Keratinocyte (primary cell): ENCODE measurements around the gene PTPRN2. TPM values are rescaled to one million over a fixed set of nuclear protein-coding genes. Genes with fewer than 3 reads are reported as not detected.

Experiments
- DNase-seq: peaks from one replicate; pipeline ENCODE4 v3.0.0-alpha.2; 2011; ENCODE audit warnings: low read depth, missing footprints, low spot score
- FAIRE-seq: peaks from 2 replicates; lab custom pipeline; 2011; peaks lifted over from hg19 to GRCh38; lab: Jason Lieb, UNC
- H2AFZ ChIP-seq: 2 replicates; pipeline ENCODE4 v1.6.0; 2012; ENCODE audit warnings: low read length, control low read depth, inconsistent platforms; ENCODE audit not compliant: control insufficient read depth
- H3K27ac ChIP-seq: 2 replicates; pipeline ENCODE4 v1.5.1; 2011; ENCODE audit warnings: low read length; ENCODE audit not compliant: control insufficient read depth, insufficient read depth
- H3K27me3 ChIP-seq: 3 replicates; pipeline ENCODE4 v1.6.0; 2011; ENCODE audit warnings: low read length; ENCODE audit not compliant: control insufficient read depth, insufficient read depth; ENCODE audit errors: extremely low read depth
- H3K36me3 ChIP-seq, 2 experiments: 2 replicates in 1 of 2; 3 replicates in 1 of 2; pipeline ENCODE4 v1.5.1; 2011; ENCODE audit warnings: low read length in 2 of 2, mild to moderate bottlenecking in 1 of 2; ENCODE audit not compliant: control insufficient read depth in 2 of 2, insufficient read depth in 2 of 2; ENCODE audit errors: extremely low read depth in 1 of 2
- H3K4me1 ChIP-seq: 3 replicates; pipeline ENCODE4 v1.5.1; 2011; ENCODE audit warnings: low read length; ENCODE audit not compliant: control insufficient read depth, insufficient read depth; ENCODE audit errors: extremely low read depth
- H3K4me2 ChIP-seq: 3 replicates; pipeline ENCODE4 v1.6.0; 2011; ENCODE audit warnings: low read depth, low read length; ENCODE audit not compliant: control insufficient read depth, insufficient read depth; ENCODE audit errors: extremely low read depth
- H3K4me3 ChIP-seq, 3 experiments: fragments of 200-600 bp in 1 of 3; sonication (generic) in 1 of 3; 2 replicates in 2 of 3; 3 replicates in 1 of 3; pipeline ENCODE4 v1.5.1; 2011 to 2016; ENCODE audit warnings: low read length in 3 of 3, mild to moderate bottlenecking in 3 of 3, control low read depth in 2 of 3, inconsistent platforms in 1 of 3, low read depth in 1 of 3, mixed read lengths in 1 of 3, mixed run types in 1 of 3, moderate library complexity in 1 of 3; ENCODE audit not compliant: control insufficient read depth in 2 of 3, insufficient read depth in 2 of 3; ENCODE audit errors: extremely low read depth in 1 of 3
- H3K79me2 ChIP-seq: 2 replicates; pipeline ENCODE4 v1.6.0; 2012; ENCODE audit warnings: low read length; ENCODE audit not compliant: control insufficient read depth, insufficient read depth
- H3K9ac ChIP-seq: 3 replicates; pipeline ENCODE4 v1.6.0; 2011; ENCODE audit warnings: low read length; ENCODE audit not compliant: control insufficient read depth, insufficient read depth; ENCODE audit errors: extremely low read depth
- H3K9me1 ChIP-seq: 3 replicates; pipeline ENCODE4 v1.6.0; 2011; ENCODE audit warnings: low read length; ENCODE audit not compliant: control insufficient read depth, insufficient read depth; ENCODE audit errors: extremely low read depth
- H3K9me3 ChIP-seq: 2 replicates; pipeline ENCODE4 v1.5.1; 2012; ENCODE audit warnings: low read depth, low read length; ENCODE audit not compliant: control insufficient read depth
- H4K20me1 ChIP-seq: 3 replicates; pipeline ENCODE4 v1.6.0; 2011; ENCODE audit warnings: low read length; ENCODE audit not compliant: control insufficient read depth, insufficient read depth; ENCODE audit errors: extremely low read depth
- CTCF ChIP-seq, 3 experiments: IDR thresholded peaks in 1 of 3; conservative IDR thresholded peaks in 1 of 3; optimal IDR thresholded peaks in 1 of 3; 2 replicates in 2 of 3; 3 replicates in 1 of 3; pipeline versions ENCODE3 to v1.5.1; 2011; ENCODE audit warnings: low read length in 3 of 3, mild to moderate bottlenecking in 3 of 3, moderate library complexity in 2 of 3, control low read depth in 1 of 3, inconsistent platforms in 1 of 3; ENCODE audit not compliant: insufficient read depth in 2 of 3; ENCODE audit errors: extremely low read depth in 1 of 3
- EZH2 ChIP-seq: IDR thresholded peaks from one replicate; pipeline ENCODE4 v1.6.1; 2012; ENCODE audit warnings: inconsistent platforms, mild to moderate bottlenecking, low read length, moderate library complexity
- dilution Hi-C: fragments of 300-500 bp; cut with MboI; formaldehyde crosslinking; loops from one replicate; pipeline ENCODE4 v1.7.0; 2020; ENCODE audit warnings: low sequenced_read_pairs; ENCODE audit not compliant: extremely low pct_ligation_motif_present
- polyA plus RNA-seq, 5 experiments: library from polyadenylated mRNA; depleted of rRNA in 3 of 5; stranded (reverse) in 3 of 5; stranded (forward) in 1 of 5; unstranded in 1 of 5; fragments of >200 nt; gene quantifications; 1 replicate in 1 of 5; 2 replicates in 3 of 5; 3 replicates in 1 of 5; pipeline versions ENCODE4 v1.2.1 to v1.2.3, GENCODE V29; 2011 to 2012; ENCODE audit warnings: missing spikeins in 2 of 5, low read depth in 1 of 5, low replicate concordance in 1 of 5

Gene PTPRN2
- polyA plus RNA-seq, 1 donor (not counting 4 experiments of a cell fraction or from before 2014, with no cell fraction given): not detected

GRCh38 chr7:158620839-158621441, 33.3 kb upstream of the PTPRN2 start:
- DNase-seq (no peak), FAIRE-seq (no peak)
- dilution Hi-C loops: no loop called here
- no peaks in the 10 kb centered on the region for H3K27me3 ChIP-seq
- no peak for TF ChIP-seq CTCF (optimal IDR thresholded peaks at IDR 0.05 in 1 of 3, IDR thresholded peaks at IDR 0.05 in 1 of 3, conservative IDR thresholded peaks at IDR 0.05 in 1 of 3; ENCODE audit: extremely low read depth in 1 of 3, insufficient read depth in 2 of 3, low read length in 3 of 3)
- TF ChIP-seq EZH2: no peak
- H3K36me3 ChIP-seq: no peaks in the 10 kb centered on the region
- H3K9me3 ChIP-seq: no peaks in the 10 kb centered on the region
- no peak overlapping the region for H3K9ac ChIP-seq
- H3K27ac ChIP-seq: no peak overlapping the region
- no peak overlapping the region for H2AFZ ChIP-seq
- H3K4me3 ChIP-seq: no peak overlapping the region
- no peaks in the 10 kb centered on the region for H4K20me1 ChIP-seq
- no peak overlapping the region for H3K4me2 ChIP-seq
- no peaks in the 10 kb centered on the region for H3K4me1 ChIP-seq
- no peaks in the 10 kb centered on the region for H3K79me2 ChIP-seq
- no peaks in the 10 kb centered on the region for H3K9me1 ChIP-seq

GRCh38 chr7:158620418-158620817, 32.8 kb upstream of the PTPRN2 start:
- H3K4me3 ChIP-seq: no peak overlapping the region
- no peaks in the 10 kb centered on the region for H4K20me1 ChIP-seq
- no peak overlapping the region for H3K4me2 ChIP-seq
- H3K36me3 ChIP-seq: no peaks in the 10 kb centered on the region
- no peaks in the 10 kb centered on the region for H3K27me3 ChIP-seq
- FAIRE-seq: peak; percentile 23
- no peak overlapping the region for H2AFZ ChIP-seq
- no peak overlapping the region for H3K27ac ChIP-seq
- dilution Hi-C loops: no loop called here
- H3K9me3 ChIP-seq: no peaks in the 10 kb centered on the region
- no peaks in the 10 kb centered on the region for H3K4me1 ChIP-seq
- no peak overlapping the region for H3K9ac ChIP-seq
- H3K9me1 ChIP-seq: no peaks in the 10 kb centered on the region
- no peak for DNase-seq
- H3K79me2 ChIP-seq: no peaks in the 10 kb centered on the region
- TF ChIP-seq EZH2 (no peak), CTCF (optimal IDR thresholded peaks at IDR 0.05 in 1 of 3, IDR thresholded peaks at IDR 0.05 in 1 of 3, conservative IDR thresholded peaks at IDR 0.05 in 1 of 3; ENCODE audit: extremely low read depth in 1 of 3, insufficient read depth in 2 of 3, low read length in 3 of 3) (no peak)
